Sigmoid colon (tissue), 7 donors: Measurements from ENCODE around the gene ALDH3A1. TPM values are rescaled to one million over a fixed set of nuclear protein-coding genes. Genes with fewer than 3 reads are reported as not detected.

Source experiments
- DNase-seq: peaks from one replicate; pipeline ENCODE4 v3.0.0-alpha.2; 2019
- H3K27ac ChIP-seq, 4 donors: fragments of 200-600 bp; sonication (generic); one replicate each; pipeline ENCODE4 v1.5.1; 2016 to 2019; ENCODE audit warnings: mild to moderate bottlenecking in 1 of 4
- H3K27me3 ChIP-seq, 3 donors: fragments of 200-600 bp; sonication (generic); one replicate each; pipeline ENCODE4 v1.5.1; 2019; ENCODE audit warnings: mild to moderate bottlenecking in 1 of 3
- H3K36me3 ChIP-seq, 4 donors: fragments of 200-600 bp; sonication (generic); one replicate each; pipeline ENCODE4 v1.5.1; 2016 to 2019
- H3K4me1 ChIP-seq, 4 donors: fragments of 200-600 bp; sonication (generic); one replicate each; pipeline ENCODE4 v1.5.1; 2017 to 2019
- H3K4me3 ChIP-seq, 4 donors: fragments of 200-600 bp; sonication (generic); one replicate each; pipeline ENCODE4 v1.5.1; 2017 to 2019; ENCODE audit warnings: mild to moderate bottlenecking in 2 of 4, moderate library complexity in 1 of 4
- H3K9me3 ChIP-seq, 4 donors: fragments of 200-600 bp in 3 of 4; sonication (generic) in 3 of 4; one replicate each; pipeline versions ENCODE4 v1.5.1 to v1.6.1; 2013 to 2019
- EP300 ChIP-seq, 4 donors: sonication (generic); formaldehyde crosslinking; IDR thresholded peaks; one replicate each; pipeline ENCODE4 v1.6.1; 2017; ENCODE audit warnings: antibody characterized with exemption in 4 of 4
- POLR2A ChIP-seq, 2 donors: fragments of 450-650 bp; IDR thresholded peaks; one replicate each; pipeline ENCODE4 v1.6.1; 2016; ENCODE audit warnings: antibody characterized with exemption in 2 of 2, mild to moderate bottlenecking in 2 of 2, moderate library complexity in 2 of 2
- POLR2AphosphoS5 ChIP-seq, 4 donors: sonication (generic); formaldehyde crosslinking; IDR thresholded peaks; one replicate each; pipeline ENCODE4 v1.6.1; 2017; ENCODE audit warnings: antibody characterized with exemption in 4 of 4
- WGBS, 2 donors: extraction: QIAGEN DNeasy Blood & Tissue Kit; methylation state at CpG; one replicate each; pipeline ENCODE4 v1.1.7; 2013; 5-methylcytosine and 5-hydroxymethylcytosine counted together
- intact Hi-C: fragments of 100-400 bp; cut with DNase I; formaldehyde crosslinking; loops from one replicate; pipeline ENCODE4 v1.15.1; 2023
- polyA plus RNA-seq, 3 donors: library from polyadenylated mRNA; stranded (reverse); fragments of 200-250 nt; gene quantifications; one replicate each; pipeline ENCODE4 v1.2.3, GENCODE V29; 2013
- total RNA-seq, 4 donors: library from RNA; depleted of rRNA; stranded (reverse); fragments of >200 nt; gene quantifications; one replicate each; pipeline ENCODE4 v1.1.0, GENCODE V29; 2016
- TF ChIP-seq, protein P1 (sequence below), 4 experiments: fragments of 450-650 bp in 3 of 4; fragments of 200-600 bp in 1 of 4; IDR thresholded peaks; one replicate each; pipeline ENCODE4 v1.5.1; 2016 to 2019; ENCODE audit warnings: antibody characterized with exemption in 4 of 4, mild to moderate bottlenecking in 3 of 4, moderate library complexity in 2 of 4
- donor health status: healthy with polysubstance abuse.
- donor health status: Bipolar disorder and iron deficiency.
- donor health status: healthy.

The ALDH3A1 gene
- total and polyA plus RNA-seq, 7 donors = 0.16 to 6.0 (median 1.1) TPM

- H3K9me3 ChIP-seq = no peaks in the 10 kb centered on the region
- DNase-seq = no peak
- H3K36me3 ChIP-seq = peaks cover 4 to 37% (median 5%) of the 10 kb centered on the region in 4 donors
- intact Hi-C loops = no loop called here
- peak overlapping the region in 1 of 4 donors; percentile 38 for H3K27ac ChIP-seq
- H3K4me3 ChIP-seq = no peak overlapping the region
- 56 to 64% methylated on average over 7 of the region's 7 CpGs for WGBS, 2 donors
- H3K4me1 ChIP-seq = peaks cover 0 to 12% (median 10%) of the 10 kb centered on the region in 4 donors
- TF ChIP-seq EP300 (IDR thresholded peaks at IDR 0.05) (no peak), POLR2AphosphoS5 (IDR thresholded peaks at IDR 0.05) (no peak), POLR2A (IDR thresholded peaks at IDR 0.05) (no peak)
- TF ChIP-seq, protein P1, sequence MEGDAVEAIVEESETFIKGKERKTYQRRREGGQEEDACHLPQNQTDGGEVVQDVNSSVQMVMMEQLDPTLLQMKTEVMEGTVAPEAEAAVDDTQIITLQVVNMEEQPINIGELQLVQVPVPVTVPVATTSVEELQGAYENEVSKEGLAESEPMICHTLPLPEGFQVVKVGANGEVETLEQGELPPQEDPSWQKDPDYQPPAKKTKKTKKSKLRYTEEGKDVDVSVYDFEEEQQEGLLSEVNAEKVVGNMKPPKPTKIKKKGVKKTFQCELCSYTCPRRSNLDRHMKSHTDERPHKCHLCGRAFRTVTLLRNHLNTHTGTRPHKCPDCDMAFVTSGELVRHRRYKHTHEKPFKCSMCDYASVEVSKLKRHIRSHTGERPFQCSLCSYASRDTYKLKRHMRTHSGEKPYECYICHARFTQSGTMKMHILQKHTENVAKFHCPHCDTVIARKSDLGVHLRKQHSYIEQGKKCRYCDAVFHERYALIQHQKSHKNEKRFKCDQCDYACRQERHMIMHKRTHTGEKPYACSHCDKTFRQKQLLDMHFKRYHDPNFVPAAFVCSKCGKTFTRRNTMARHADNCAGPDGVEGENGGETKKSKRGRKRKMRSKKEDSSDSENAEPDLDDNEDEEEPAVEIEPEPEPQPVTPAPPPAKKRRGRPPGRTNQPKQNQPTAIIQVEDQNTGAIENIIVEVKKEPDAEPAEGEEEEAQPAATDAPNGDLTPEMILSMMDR (IDR thresholded peaks at IDR 0.05) = no peak
- H3K27me3 ChIP-seq = no peaks in the 10 kb centered on the region
Measured at GRCh38 chr17:19771971-19772630, 24.0 kb upstream of the ALDH3A1 start.

GRCh38 chr17:19770985-19771735 is 23.1 kb upstream of the ALDH3A1 start:
- no peaks in the 10 kb centered on the region for H3K27me3 ChIP-seq
- peaks cover 0 to 27% (median 2%) of the 10 kb centered on the region in 4 donors for H3K36me3 ChIP-seq
- 86 to 88% methylated on average over 6 of the region's 6 CpGs for WGBS, 2 donors
- intact Hi-C loops = no loop called here
- H3K9me3 ChIP-seq = no peaks in the 10 kb centered on the region
- no peak for DNase-seq
- H3K4me3 ChIP-seq = no peak overlapping the region
- H3K27ac ChIP-seq = peak overlapping the region in 2 of 4 donors; percentile 38 to 55
- H3K4me1 ChIP-seq = peaks cover 0 to 15% (median 12%) of the 10 kb centered on the region in 4 donors
- no peak for TF ChIP-seq EP300 (IDR thresholded peaks at IDR 0.05)
- TF ChIP-seq, protein P1 (IDR thresholded peaks at IDR 0.05) = no peak
- no peak for TF ChIP-seq POLR2A (IDR thresholded peaks at IDR 0.05)
- TF ChIP-seq POLR2AphosphoS5 (IDR thresholded peaks at IDR 0.05) = no peak

- Histone ChIP-seq H3K4me3 (no peak overlapping the region), H3K9me3 (no peaks in the 10 kb centered on the region), H3K27me3 (no peaks in the 10 kb centered on the region), H3K27ac (peak overlapping the region in 3 of 4 donors; percentile 33 to 55 (median 38)), H3K4me1 (peaks cover 0 to 16% (median 12%) of the 10 kb centered on the region in 4 donors), H3K36me3 (peaks cover 0 to 17% (median 0%) of the 10 kb centered on the region in 4 donors)
- intact Hi-C loops = no loop called here
- DNase-seq = no peak
- TF ChIP-seq POLR2AphosphoS5 (IDR thresholded peaks at IDR 0.05) (no peak), POLR2A (IDR thresholded peaks at IDR 0.05) (no peak), EP300 (IDR thresholded peaks at IDR 0.05) (no peak)
- TF ChIP-seq, protein P1 (IDR thresholded peaks at IDR 0.05) = no peak
- WGBS, 2 donors = 81 to 84% methylated on average over 7 of the region's 7 CpGs
Measured at GRCh38 chr17:19769946-19770652, 22.0 kb upstream of the ALDH3A1 start.

GRCh38 chr17:19768046-19768782 is 20.1 kb upstream of the ALDH3A1 start:
- Histone ChIP-seq H3K27ac (no peak overlapping the region), H3K27me3 (no peaks in the 10 kb centered on the region), H3K36me3 (no peaks in the 10 kb centered on the region), H3K4me3 (no peak overlapping the region), H3K4me1 (peaks cover 0 to 16% (median 12%) of the 10 kb centered on the region in 4 donors), H3K9me3 (no peaks in the 10 kb centered on the region)
- TF ChIP-seq EP300 (IDR thresholded peaks at IDR 0.05) = no peak
- TF ChIP-seq, protein P1 (IDR thresholded peaks at IDR 0.05) = no peak
- TF ChIP-seq POLR2A (IDR thresholded peaks at IDR 0.05) = no peak
- TF ChIP-seq POLR2AphosphoS5 (IDR thresholded peaks at IDR 0.05) = no peak
- intact Hi-C loops = no loop called here
- WGBS, 2 donors = 60 to 69% methylated on average over 10 of the region's 10 CpGs
- DNase-seq = no peak
